ENCODE measurements around the gene NCOA5. TPM values are rescaled to one million over a fixed set of nuclear protein-coding genes. Genes with fewer than 3 reads are reported as not detected.

NCOA5 gene
- total RNA-seq, 2 donors from 2014 or later: 33.9 to 34.2 TPM

GRCh38 chr20:46126440-46127056, 36.8 kb upstream of the NCOA5 start:
- Mint-ChIP-seq H3K27me3 (peaks cover 0 to 3% of the 10 kb centered on the region in 2 donors), H3K4me1 (ENCODE audit: low read depth in 2 of 2) (peaks cover 0 to 2% of the 10 kb centered on the region in 2 donors), H3K27ac (no peak overlapping the region), H3K4me3 (no peak overlapping the region), H3K9me3 (no peaks in the 10 kb centered on the region), H3K36me3 (no peaks in the 10 kb centered on the region)
- no peak for DNase-seq (ENCODE audit: low spot score)
- ATAC-seq: no peak

DNA sequence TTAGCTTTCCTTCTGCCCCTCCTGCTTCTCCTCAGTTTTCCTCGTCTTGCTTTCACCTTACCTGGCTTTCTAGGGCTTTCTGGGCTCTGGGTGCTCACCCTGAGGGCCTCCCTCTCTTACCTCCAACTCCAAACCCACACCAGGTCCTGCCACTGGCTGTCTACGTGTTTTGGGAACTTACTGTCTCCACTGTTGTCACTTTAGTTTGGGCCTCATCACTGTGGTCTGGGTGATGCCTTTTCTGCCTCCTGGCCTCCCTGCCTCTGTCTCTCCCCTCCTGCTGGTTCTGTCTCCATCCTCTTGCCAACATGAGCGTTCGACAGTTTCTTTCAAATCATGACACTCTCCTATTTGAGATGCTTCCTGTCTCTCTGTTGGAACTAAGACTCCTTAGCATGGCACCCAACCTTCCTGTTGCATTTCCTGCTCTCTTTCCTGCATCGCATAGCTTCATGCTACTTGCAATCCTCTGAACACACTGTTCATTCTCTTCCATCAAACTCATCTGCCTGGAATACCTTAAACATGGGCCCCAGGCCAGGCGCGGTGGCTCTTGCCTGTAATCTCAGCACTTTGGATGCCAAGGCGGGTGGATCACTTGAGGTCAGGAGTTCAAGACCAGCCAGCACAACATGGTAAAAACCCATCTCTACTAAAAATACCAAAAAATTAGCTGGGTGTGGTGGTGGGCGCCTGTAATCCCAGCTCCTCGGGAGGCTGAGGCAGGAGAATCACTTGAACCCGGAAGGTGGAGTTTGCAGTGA, 33.9 kb upstream of the NCOA5 start:
- Mint-ChIP-seq H3K27ac (no peak overlapping the region), H3K36me3 (no peaks in the 10 kb centered on the region), H3K9me3 (no peaks in the 10 kb centered on the region), H3K4me1 (ENCODE audit: low read depth in 2 of 2) (peaks cover 0 to 10% of the 10 kb centered on the region in 2 donors), H3K27me3 (no peaks in the 10 kb centered on the region), H3K4me3 (no peak overlapping the region)
- DNase-seq (ENCODE audit: low spot score) (no peak), ATAC-seq (no peak)

GRCh38 chr20:46122516-46123481, 33.0 kb upstream of the NCOA5 start:
- no peaks in the 10 kb centered on the region for H3K27me3 Mint-ChIP-seq
- H3K4me1 Mint-ChIP-seq (ENCODE audit: low read depth in 2 of 2): peaks cover 0 to 15% of the 10 kb centered on the region in 2 donors
- H3K9me3 Mint-ChIP-seq: no peaks in the 10 kb centered on the region
- no peak for DNase-seq (ENCODE audit: low spot score)
- H3K27ac Mint-ChIP-seq: no peak overlapping the region
- ATAC-seq: no peak
- no peak overlapping the region for H3K4me3 Mint-ChIP-seq
- no peaks in the 10 kb centered on the region for H3K36me3 Mint-ChIP-seq

- H3K4me3 Mint-ChIP-seq: no peak overlapping the region
- no peaks in the 10 kb centered on the region for H3K36me3 Mint-ChIP-seq
- no peaks in the 10 kb centered on the region for H3K9me3 Mint-ChIP-seq
- DNase-seq (ENCODE audit: low spot score): no peak
- no peak overlapping the region for H3K27ac Mint-ChIP-seq
- H3K4me1 Mint-ChIP-seq (ENCODE audit: low read depth in 2 of 2): peaks cover 0 to 19% of the 10 kb centered on the region in 2 donors
- ATAC-seq: no peak
- no peaks in the 10 kb centered on the region for H3K27me3 Mint-ChIP-seq
Observed at GRCh38 chr20:46122071-46122470, 32.3 kb upstream of the NCOA5 start.

DNA sequence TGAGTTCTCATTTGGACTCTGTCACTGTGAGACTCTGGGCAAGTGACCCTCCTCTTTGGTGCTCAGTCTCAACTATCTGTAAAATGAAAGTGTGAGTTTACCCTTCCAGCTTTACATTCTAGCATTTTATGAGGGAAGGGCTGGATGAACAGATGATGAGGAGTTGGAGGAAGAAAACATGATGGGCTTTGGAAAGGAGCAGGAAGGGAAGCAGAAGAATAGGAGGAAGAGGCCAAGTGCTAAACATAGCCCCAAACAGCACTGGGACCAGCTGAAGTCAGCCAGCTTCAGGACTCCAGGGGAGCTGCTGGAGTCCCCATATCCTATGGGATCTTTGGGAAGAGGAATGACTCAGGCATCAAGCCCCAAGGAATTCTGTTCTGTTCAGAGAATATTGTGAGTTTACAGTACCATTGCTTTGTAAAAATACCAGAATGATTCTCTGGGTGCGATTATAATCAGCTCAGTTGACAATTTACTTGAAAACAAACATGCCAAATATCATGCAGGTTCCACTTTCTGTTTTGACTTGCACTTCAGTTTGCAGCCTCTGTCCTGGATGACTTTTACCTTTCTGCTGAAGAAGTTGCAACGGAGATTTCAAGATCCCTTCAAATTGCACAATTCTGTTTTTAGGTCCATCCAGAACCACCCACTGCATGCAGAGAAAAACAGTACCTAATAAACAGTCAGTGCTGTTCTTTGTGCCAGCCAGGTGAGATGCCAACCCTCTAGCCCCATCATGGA, 31.6 kb upstream of the NCOA5 start:
- Mint-ChIP-seq H3K27me3 (no peaks in the 10 kb centered on the region), H3K9me3 (no peaks in the 10 kb centered on the region), H3K4me1 (ENCODE audit: low read depth in 2 of 2) (peaks cover 0 to 19% of the 10 kb centered on the region in 2 donors), H3K27ac (no peak overlapping the region), H3K4me3 (no peak overlapping the region), H3K36me3 (no peaks in the 10 kb centered on the region)
- no peak for ATAC-seq
- DNase-seq (ENCODE audit: low spot score): no peak

- Mint-ChIP-seq H3K4me3 (no peak overlapping the region), H3K27me3 (peaks cover 5 to 9% of the 10 kb centered on the region in 2 donors), H3K27ac (peak overlapping the region in 1 of 2 donors; percentile 20), H3K36me3 (no peaks in the 10 kb centered on the region), H3K4me1 (ENCODE audit: low read depth in 2 of 2) (peaks cover 8 to 26% of the 10 kb centered on the region in 2 donors), H3K9me3 (no peaks in the 10 kb centered on the region)
- ATAC-seq (no peak), DNase-seq (ENCODE audit: low spot score) (no peak)
Observed at GRCh38 chr20:46120136-46120535, 30.4 kb upstream of the NCOA5 start.

GRCh38 chr20:46119547-46119946, 29.8 kb upstream of the NCOA5 start:
- no peaks in the 10 kb centered on the region for H3K36me3 Mint-ChIP-seq
- DNase-seq (ENCODE audit: low spot score) (no peak), ATAC-seq (no peak)
- peak overlapping the region in 1 of 2 donors; percentile 20 for H3K27ac Mint-ChIP-seq
- peaks cover 8 to 26% of the 10 kb centered on the region in 2 donors for H3K4me1 Mint-ChIP-seq (ENCODE audit: low read depth in 2 of 2)
- no peaks in the 10 kb centered on the region for H3K9me3 Mint-ChIP-seq
- peaks cover 5 to 15% of the 10 kb centered on the region in 2 donors for H3K27me3 Mint-ChIP-seq
- H3K4me3 Mint-ChIP-seq: no peak overlapping the region

- H3K4me1 Mint-ChIP-seq (ENCODE audit: low read depth in 2 of 2): peaks cover 8 to 26% of the 10 kb centered on the region in 2 donors
- H3K4me3 Mint-ChIP-seq: peak overlapping the region; percentile 91
- DNase-seq (ENCODE audit: low spot score) (no peak), ATAC-seq (no peak)
- H3K27me3 Mint-ChIP-seq: peaks cover 8 to 20% of the 10 kb centered on the region in 2 donors
- no peaks in the 10 kb centered on the region for H3K9me3 Mint-ChIP-seq
- no peaks in the 10 kb centered on the region for H3K36me3 Mint-ChIP-seq
- peak overlapping the region in 1 of 2 donors; percentile 97 for H3K27ac Mint-ChIP-seq
Observed at GRCh38 chr20:46119028-46119546, 29.3 kb upstream of the NCOA5 start.

- peak; percentile 70 for DNase-seq (ENCODE audit: low spot score)
- ATAC-seq: peak; percentile 65 to 69
- peak overlapping the region; percentile 73 to 97 for H3K27ac Mint-ChIP-seq
- peaks cover 10 to 25% of the 10 kb centered on the region in 2 donors for H3K27me3 Mint-ChIP-seq
- H3K9me3 Mint-ChIP-seq: no peaks in the 10 kb centered on the region
- no peaks in the 10 kb centered on the region for H3K36me3 Mint-ChIP-seq
- H3K4me1 Mint-ChIP-seq (ENCODE audit: low read depth in 2 of 2): peaks cover 8 to 26% of the 10 kb centered on the region in 2 donors
- peak overlapping the region; percentile 91 for H3K4me3 Mint-ChIP-seq
Observed at GRCh38 chr20:46118481-46119020, 28.8 kb upstream of the NCOA5 start.

DNA sequence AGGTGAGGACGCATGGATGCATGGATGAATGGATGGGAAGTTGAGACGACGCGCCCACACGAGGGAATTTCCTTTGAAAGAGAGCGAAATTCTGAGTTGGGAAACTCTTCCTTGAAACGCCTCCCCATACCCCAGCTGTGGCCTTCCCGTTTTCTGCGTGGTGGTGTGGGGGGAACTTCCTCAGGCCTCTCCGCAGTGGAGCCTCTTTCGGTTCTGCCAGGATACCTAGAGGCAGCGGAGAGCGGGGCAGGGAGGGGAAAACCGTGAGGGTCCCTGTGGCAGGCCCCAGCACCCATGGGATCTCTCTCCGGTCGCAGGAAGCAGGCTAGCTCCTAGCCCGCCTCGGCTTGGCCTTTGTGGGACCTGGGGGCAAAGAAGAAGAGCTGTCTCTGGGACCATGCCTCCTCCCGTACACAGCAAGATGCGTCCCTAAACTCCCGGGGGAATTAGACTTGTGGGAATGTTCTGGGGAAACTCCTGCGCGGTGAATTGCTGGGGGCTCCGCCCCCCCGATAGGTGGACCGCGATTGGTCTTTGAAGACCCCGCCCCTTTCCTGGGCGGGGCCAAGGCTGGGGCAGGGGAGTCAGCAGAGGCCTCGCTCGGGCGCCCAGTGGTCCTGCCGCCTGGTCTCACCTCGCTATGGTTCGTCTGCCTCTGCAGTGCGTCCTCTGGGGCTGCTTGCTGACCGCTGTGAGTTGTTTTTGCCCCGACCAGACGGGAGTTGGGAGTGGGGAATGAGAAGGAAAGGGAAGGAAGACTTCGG, 28.1 kb upstream of the NCOA5 start, which contains the start of gene CD40:
Gene CD40 (plus strand): TSS at position 611 of the 764 bp plus-strand sequence. CDS start 30 bp downstream, at position 641.
- H3K27ac Mint-ChIP-seq: peak within 1 kb of the TSS; percentile 73 to 97

GRCh38 chr20:46114449-46114848, 24.7 kb upstream of the NCOA5 start:
- ATAC-seq (no peak), DNase-seq (ENCODE audit: low spot score) (no peak)
- H3K36me3 Mint-ChIP-seq: no peaks in the 10 kb centered on the region
- no peak overlapping the region for H3K4me3 Mint-ChIP-seq
- H3K27me3 Mint-ChIP-seq: peaks cover 22 to 57% of the 10 kb centered on the region in 2 donors
- peaks cover 16 to 27% of the 10 kb centered on the region in 2 donors for H3K4me1 Mint-ChIP-seq (ENCODE audit: low read depth in 2 of 2)
- H3K9me3 Mint-ChIP-seq: no peaks in the 10 kb centered on the region
- H3K27ac Mint-ChIP-seq: no peak overlapping the region

More for the DNA sequence above, 28.1 kb upstream of the NCOA5 start, which contains the start of gene CD40:
- ATAC-seq: peak; percentile 93 to 96
- Mint-ChIP-seq H3K36me3 (no peaks in the 10 kb centered on the region), H3K4me1 (ENCODE audit: low read depth in 2 of 2) (peaks cover 8 to 26% of the 10 kb centered on the region in 2 donors), H3K9me3 (no peaks in the 10 kb centered on the region), H3K27me3 (peaks cover 10 to 32% of the 10 kb centered on the region in 2 donors), H3K4me3 (peak within 1 kb of the TSS; percentile 91)
- peak; percentile 87 for DNase-seq (ENCODE audit: low spot score)

DNA sequence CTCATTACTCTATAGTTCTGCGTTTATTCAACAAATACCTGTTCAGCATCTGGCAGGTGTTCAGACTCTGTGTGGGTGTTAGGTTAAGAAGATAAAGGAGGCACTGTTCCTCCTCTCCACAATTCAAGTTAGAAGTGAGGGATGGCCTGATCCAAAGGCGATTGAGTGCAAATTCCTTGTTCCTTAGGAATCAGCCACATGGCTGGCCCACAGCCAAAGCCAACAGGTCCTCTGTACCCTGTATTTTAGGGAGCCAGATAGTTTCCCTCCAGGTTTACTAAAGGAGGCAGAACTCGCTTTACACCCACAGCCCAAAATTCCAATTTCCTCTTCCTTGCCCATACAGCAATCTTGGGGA, 23.3 kb upstream of the NCOA5 start:
- ATAC-seq (no peak), DNase-seq (ENCODE audit: low spot score) (no peak)
- H3K27ac Mint-ChIP-seq: no peak overlapping the region
- peaks cover 31 to 68% of the 10 kb centered on the region in 2 donors for H3K27me3 Mint-ChIP-seq
- H3K36me3 Mint-ChIP-seq: no peaks in the 10 kb centered on the region
- H3K4me3 Mint-ChIP-seq: no peak overlapping the region
- H3K4me1 Mint-ChIP-seq (ENCODE audit: low read depth in 2 of 2): peaks cover 16 to 25% of the 10 kb centered on the region in 2 donors
- H3K9me3 Mint-ChIP-seq: no peaks in the 10 kb centered on the region
